ENCODE data around the gene DOHH.

The DOHH gene

DNA sequence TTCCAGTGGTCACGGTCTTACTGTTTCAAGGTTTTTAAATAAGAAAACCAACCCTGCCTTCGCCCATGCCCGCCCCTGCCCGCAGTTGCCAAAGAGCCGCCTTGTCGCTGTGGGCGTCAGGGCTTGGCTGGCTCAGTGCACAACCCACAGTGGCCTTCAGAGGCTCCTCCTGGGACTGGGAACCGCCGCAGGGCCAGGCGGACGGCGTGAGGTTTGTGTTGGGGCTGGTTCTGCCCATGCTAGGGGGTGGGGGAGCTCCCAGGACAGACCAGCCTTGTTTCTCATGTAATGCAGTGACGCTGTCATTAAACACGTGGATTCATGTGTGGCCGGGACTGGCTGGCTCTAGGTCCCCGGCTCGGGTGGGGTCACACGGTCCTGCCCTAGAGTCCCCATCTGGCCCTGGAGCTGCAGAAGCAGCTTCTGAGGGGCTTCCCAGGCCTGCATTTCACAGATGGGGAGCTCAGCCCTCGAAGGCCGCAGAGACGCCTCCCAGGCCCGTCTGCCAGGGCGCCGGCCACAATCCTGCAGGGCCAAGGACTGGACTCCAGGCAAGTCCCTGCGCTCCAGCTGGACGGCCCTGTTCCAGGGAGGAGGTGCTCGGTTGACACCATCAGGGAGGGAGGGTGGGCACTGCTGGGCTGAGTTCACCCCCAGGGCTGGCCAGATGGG, 36.1 kb upstream of the DOHH start:
- peaks cover 21% of the 10 kb centered on the region; the same call in 1 of the 2 replicates for H3K36me3 ChIP-seq (ENCODE audit: insufficient read depth, low read length)
- H3K9ac ChIP-seq (ENCODE audit: insufficient read length): no peak overlapping the region
- no peak for DNase-seq (ENCODE audit: low read depth, low spot score)
- no peak overlapping the region for H3K4me3 ChIP-seq
- H3K9me3 ChIP-seq (ENCODE audit: low read depth, low read length): no peaks in the 10 kb centered on the region
- H3K27ac ChIP-seq: no peak overlapping the region
- no peak for TF ChIP-seq FOXP2 (optimal IDR thresholded peaks at IDR 0.05; ENCODE audit: control extremely low read depth, extremely low read length, insufficient read depth)
- no peak; the same call in 1 of the 2 replicates for TF ChIP-seq POLR2AphosphoS5 (IDR thresholded peaks at IDR 0.05; ENCODE audit: borderline replicate concordance, low read depth, low read length)
- TF ChIP-seq EZH2 (IDR thresholded peaks at IDR 0.05): no peak

DNA sequence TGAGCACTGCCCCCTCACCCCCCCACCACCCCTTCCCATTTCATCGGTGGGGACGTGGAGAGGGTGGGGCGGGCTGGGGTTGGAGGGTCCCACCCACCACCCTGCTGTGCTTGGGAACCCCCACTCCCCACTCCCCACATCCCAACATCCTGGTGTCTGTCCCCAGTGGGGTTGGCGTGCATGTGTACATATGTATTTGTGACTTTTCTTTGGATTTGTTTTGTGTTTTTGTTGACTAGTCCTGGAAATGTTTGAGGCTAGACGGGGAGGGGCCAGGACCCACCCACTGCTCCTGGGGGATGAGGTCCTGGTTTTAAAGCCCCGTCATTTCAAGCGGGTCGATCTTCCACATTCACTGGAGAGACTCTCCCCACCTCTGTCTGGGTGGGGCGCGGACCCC, 35.5 kb upstream of the DOHH start:
- TF ChIP-seq POLR2AphosphoS5 (IDR thresholded peaks at IDR 0.05; ENCODE audit: borderline replicate concordance, low read depth, low read length) (no peak), FOXP2 (optimal IDR thresholded peaks at IDR 0.05; ENCODE audit: control extremely low read depth, extremely low read length, insufficient read depth) (no peak), EZH2 (IDR thresholded peaks at IDR 0.05) (no peak)
- Histone ChIP-seq H3K9me3 (ENCODE audit: low read depth, low read length) (no peaks in the 10 kb centered on the region), H3K36me3 (ENCODE audit: insufficient read depth, low read length) (peaks cover 24% of the 10 kb centered on the region; the same call in 1 of the 2 replicates), H3K9ac (ENCODE audit: insufficient read length) (no peak overlapping the region), H3K4me3 (no peak overlapping the region), H3K27ac (no peak overlapping the region)
- DNase-seq (ENCODE audit: low read depth, low spot score): no peak

DNA sequence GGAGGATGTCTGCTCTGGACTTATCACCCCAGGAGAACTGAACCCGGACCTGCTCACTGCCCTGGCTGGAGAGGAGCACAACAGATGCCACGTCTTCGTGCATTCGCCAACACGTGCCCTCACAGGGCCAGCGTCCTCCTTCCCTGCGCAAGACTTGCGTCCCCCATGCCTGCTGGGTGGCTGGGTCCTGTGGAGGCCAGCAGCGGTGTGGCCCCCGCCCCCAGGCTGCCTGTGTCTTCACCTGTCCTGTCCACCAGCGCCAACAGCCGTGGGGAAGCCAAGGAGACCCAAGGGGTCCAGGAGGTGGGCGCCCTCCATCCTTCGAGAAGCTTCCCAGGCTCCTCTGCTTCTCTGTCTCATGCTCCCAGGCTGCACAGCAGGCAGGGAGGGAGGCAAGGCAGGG, 35.1 kb upstream of the DOHH start:
- no peaks in the 10 kb centered on the region for H3K9me3 ChIP-seq (ENCODE audit: low read depth, low read length)
- no peak overlapping the region for H3K27ac ChIP-seq
- H3K4me3 ChIP-seq: no peak overlapping the region
- H3K9ac ChIP-seq (ENCODE audit: insufficient read length): no peak overlapping the region
- DNase-seq (ENCODE audit: low read depth, low spot score): no peak
- TF ChIP-seq FOXP2 (optimal IDR thresholded peaks at IDR 0.05; ENCODE audit: control extremely low read depth, extremely low read length, insufficient read depth): no peak
- no peak for TF ChIP-seq POLR2AphosphoS5 (IDR thresholded peaks at IDR 0.05; ENCODE audit: borderline replicate concordance, low read depth, low read length)
- no peak for TF ChIP-seq EZH2 (IDR thresholded peaks at IDR 0.05)
- H3K36me3 ChIP-seq (ENCODE audit: insufficient read depth, low read length): peaks cover 24% of the 10 kb centered on the region; the same call in 1 of the 2 replicates

DNA sequence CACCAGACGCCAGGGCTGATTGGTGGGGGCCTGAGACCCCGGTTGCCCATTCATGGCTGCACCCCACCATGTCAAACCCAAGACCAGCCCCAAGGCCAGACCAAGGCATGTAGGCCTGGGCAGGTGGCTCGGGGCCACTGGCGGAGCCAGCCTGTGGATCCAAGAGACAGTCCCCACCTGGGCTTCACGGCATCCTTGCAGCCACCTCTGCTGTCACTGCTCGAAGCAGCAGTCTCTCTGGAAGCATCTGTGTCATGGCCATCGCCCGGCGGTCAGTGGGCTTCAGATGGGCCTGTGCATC, 34.7 kb upstream of the DOHH start:
- TF ChIP-seq POLR2AphosphoS5 (IDR thresholded peaks at IDR 0.05; ENCODE audit: borderline replicate concordance, low read depth, low read length) (no peak), EZH2 (IDR thresholded peaks at IDR 0.05) (no peak), FOXP2 (optimal IDR thresholded peaks at IDR 0.05; ENCODE audit: control extremely low read depth, extremely low read length, insufficient read depth) (no peak)
- Histone ChIP-seq H3K4me3 (no peak overlapping the region), H3K9me3 (ENCODE audit: low read depth, low read length) (no peaks in the 10 kb centered on the region), H3K27ac (no peak overlapping the region), H3K36me3 (ENCODE audit: insufficient read depth, low read length) (peaks cover 24% of the 10 kb centered on the region; the same call in 1 of the 2 replicates), H3K9ac (ENCODE audit: insufficient read length) (no peak overlapping the region)
- no peak for DNase-seq (ENCODE audit: low read depth, low spot score)

DNA sequence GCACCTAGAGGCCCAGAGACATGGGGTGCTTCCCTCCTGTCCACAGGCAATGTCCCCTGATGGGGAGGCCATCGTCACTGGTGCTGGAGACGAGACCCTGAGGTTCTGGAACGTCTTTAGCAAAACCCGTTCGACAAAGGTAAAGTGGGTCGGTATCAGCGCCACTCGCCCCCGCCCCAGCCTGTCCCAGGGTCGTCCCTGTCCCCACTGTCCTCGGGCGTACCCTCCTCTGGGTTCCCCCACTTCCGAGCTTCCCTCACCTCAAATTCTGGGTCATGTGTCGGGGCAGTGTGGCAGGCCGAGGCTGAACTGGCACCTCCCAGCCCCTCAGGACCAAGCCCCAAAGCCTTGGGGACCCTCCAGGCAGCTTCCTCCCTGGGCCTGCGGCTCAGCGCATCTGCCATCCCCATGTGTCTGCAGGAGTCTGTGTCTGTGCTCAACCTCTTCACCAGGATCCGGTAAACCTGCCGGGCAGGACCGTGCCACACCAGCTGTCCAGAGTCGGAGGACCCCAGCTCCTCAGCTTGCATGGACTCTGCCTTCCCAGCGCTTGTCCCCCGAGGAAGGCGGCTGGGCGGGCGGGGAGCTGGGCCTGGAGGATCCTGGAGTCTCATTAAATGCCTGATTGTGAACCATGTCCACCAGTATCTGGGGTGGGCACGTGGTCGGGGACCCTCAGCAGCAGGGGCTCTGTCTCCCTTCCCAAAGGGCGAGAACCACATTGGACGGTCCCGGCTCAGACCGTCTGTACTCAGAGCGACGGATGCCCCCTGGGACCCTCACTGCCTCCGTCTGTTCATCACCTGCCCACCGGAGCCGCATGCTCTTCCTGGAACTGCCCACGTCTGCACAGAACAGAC, 34.1 kb upstream of the DOHH start:
- Histone ChIP-seq H3K27ac (no peak overlapping the region), H3K9me3 (ENCODE audit: low read depth, low read length) (no peaks in the 10 kb centered on the region), H3K36me3 (ENCODE audit: insufficient read depth, low read length) (peaks cover 24% of the 10 kb centered on the region; the same call in 1 of the 2 replicates), H3K9ac (ENCODE audit: insufficient read length) (no peak overlapping the region), H3K4me3 (no peak overlapping the region)
- TF ChIP-seq EZH2 (IDR thresholded peaks at IDR 0.05): no peak
- no peak for TF ChIP-seq POLR2AphosphoS5 (IDR thresholded peaks at IDR 0.05; ENCODE audit: borderline replicate concordance, low read depth, low read length)
- TF ChIP-seq FOXP2 (optimal IDR thresholded peaks at IDR 0.05; ENCODE audit: control extremely low read depth, extremely low read length, insufficient read depth): no peak
- DNase-seq (ENCODE audit: low read depth, low spot score): no peak

DNA sequence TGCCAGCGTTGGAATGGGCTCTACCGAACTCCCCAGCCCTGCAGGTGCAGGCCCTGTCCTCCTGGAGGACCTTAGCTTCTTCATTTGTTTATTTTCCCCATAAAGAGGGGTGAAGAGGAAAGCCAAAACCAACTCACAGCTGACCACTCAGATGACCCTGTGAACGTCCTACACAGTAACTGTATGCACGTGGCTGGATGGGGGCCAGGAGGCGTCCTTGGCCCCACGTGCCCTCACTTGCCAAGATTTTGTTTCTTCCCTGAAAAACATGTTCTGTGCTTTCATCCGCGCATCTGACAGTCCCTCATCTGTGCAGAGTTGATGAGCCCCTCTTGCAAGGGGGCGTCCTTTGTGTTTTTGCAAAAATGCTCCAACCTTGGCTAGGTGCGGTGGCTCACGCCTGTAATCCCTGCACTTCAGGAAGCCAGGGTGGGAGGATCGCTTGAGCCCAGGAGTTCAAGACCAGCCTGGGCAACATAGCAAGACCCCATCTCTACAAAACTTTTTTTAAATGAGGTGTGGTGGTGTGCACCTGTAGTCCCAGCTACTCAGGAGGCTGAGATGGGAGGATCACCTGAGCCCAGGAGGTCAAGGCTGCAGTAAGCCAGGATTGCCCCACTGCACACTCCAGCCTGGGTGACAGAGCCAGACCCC, 33.2 kb upstream of the DOHH start:
- DNase-seq (ENCODE audit: low read depth, low spot score): no peak
- Histone ChIP-seq H3K4me3 (no peak overlapping the region), H3K9me3 (ENCODE audit: low read depth, low read length) (no peaks in the 10 kb centered on the region), H3K36me3 (ENCODE audit: insufficient read depth, low read length) (peaks cover 24% of the 10 kb centered on the region; the same call in 1 of the 2 replicates), H3K9ac (ENCODE audit: insufficient read length) (no peak overlapping the region), H3K27ac (no peak overlapping the region)
- no peak for TF ChIP-seq EZH2 (IDR thresholded peaks at IDR 0.05)
- TF ChIP-seq POLR2AphosphoS5 (IDR thresholded peaks at IDR 0.05; ENCODE audit: borderline replicate concordance, low read depth, low read length): no peak
- TF ChIP-seq FOXP2 (optimal IDR thresholded peaks at IDR 0.05; ENCODE audit: control extremely low read depth, extremely low read length, insufficient read depth): no peak

DNA sequence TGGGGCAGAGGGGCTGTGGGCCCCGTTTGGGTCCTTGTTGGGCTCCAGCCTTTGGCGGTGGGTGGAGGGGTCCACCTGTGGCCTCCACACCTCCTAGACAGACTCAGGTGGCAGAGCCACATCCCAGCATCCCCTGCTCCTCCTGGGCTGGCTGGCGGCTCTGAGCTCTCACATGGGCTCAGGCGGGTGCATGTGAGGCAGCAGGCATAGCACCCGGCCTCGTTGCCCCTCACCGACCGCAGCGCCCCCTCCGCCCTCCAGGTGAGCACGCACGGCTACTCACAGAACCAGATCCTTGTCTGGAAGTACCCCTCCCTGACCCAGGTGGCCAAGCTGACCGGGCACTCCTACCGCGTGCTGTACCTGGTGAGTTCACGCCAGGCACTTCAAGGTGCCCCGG, 32.6 kb upstream of the DOHH start:
- Histone ChIP-seq H3K4me3 (no peak overlapping the region), H3K36me3 (ENCODE audit: insufficient read depth, low read length) (peaks cover 24% of the 10 kb centered on the region; the same call in 1 of the 2 replicates), H3K27ac (no peak overlapping the region), H3K9me3 (ENCODE audit: low read depth, low read length) (no peaks in the 10 kb centered on the region), H3K9ac (ENCODE audit: insufficient read length) (no peak overlapping the region)
- DNase-seq (ENCODE audit: low read depth, low spot score): no peak
- TF ChIP-seq EZH2 (IDR thresholded peaks at IDR 0.05): no peak
- no peak for TF ChIP-seq FOXP2 (optimal IDR thresholded peaks at IDR 0.05; ENCODE audit: control extremely low read depth, extremely low read length, insufficient read depth)
- no peak for TF ChIP-seq POLR2AphosphoS5 (IDR thresholded peaks at IDR 0.05; ENCODE audit: borderline replicate concordance, low read depth, low read length)

DNA sequence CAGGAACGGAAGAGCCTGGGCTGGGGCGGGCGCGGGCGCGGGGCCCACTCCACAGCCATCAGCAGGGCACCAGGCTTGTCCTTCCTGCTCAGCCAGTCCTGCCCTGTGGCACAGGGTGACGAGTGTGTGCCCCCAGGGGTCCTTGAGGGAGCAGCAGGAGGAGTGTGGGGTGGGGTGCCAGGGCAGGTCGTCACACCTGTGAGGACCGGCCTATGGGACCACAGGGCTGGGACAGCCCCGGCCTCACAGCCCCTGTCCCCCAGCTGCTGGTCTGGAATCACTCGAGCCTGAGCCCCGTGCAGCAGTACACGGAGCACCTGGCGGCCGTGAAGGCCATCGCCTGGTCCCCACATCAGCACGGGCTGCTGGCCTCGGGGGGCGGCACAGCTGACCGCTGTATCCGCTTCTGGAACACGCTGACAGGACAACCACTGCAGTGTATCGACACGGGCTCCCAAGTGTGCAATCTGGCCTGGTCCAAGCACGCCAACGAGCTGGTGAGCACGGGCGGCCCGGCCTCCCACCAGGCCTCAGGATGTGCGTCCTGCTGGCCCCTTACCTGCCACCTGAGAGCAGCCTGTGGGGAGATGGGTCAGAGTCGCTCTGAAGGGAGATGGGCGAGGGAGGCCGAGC, 31.8 kb upstream of the DOHH start:
- H3K36me3 ChIP-seq (ENCODE audit: insufficient read depth, low read length): peaks cover 27% of the 10 kb centered on the region; the same call in 1 of the 2 replicates

More for the DNA sequence above, 31.8 kb upstream of the DOHH start:
- TF ChIP-seq FOXP2 (optimal IDR thresholded peaks at IDR 0.05; ENCODE audit: control extremely low read depth, extremely low read length, insufficient read depth) (no peak), POLR2AphosphoS5 (IDR thresholded peaks at IDR 0.05; ENCODE audit: borderline replicate concordance, low read depth, low read length) (no peak), EZH2 (IDR thresholded peaks at IDR 0.05) (no peak)
- no peak overlapping the region for H3K9ac ChIP-seq (ENCODE audit: insufficient read length)
- no peak overlapping the region for H3K4me3 ChIP-seq
- no peak for DNase-seq (ENCODE audit: low read depth, low spot score)
- H3K27ac ChIP-seq: no peak overlapping the region
- no peaks in the 10 kb centered on the region for H3K9me3 ChIP-seq (ENCODE audit: low read depth, low read length)
